H9 (cell line): Measurements from ENCODE around the gene PRKCA. TPM values are rescaled to one million over a fixed set of nuclear protein-coding genes. Genes with fewer than 3 reads are reported as not detected.

Experiments used
- DNase-seq: peaks from one replicate; pipeline ENCODE4 v3.0.0-alpha.2; 2017
- H2AFZ ChIP-seq: one replicate; pipeline ENCODE4 v1.6.1; 2013; ENCODE audit warnings: mild to moderate bottlenecking, low read length, control low read depth, moderate library complexity
- H2AK5ac ChIP-seq: 2 replicates; pipeline ENCODE4 v1.6.1; 2013; ENCODE audit warnings: low read length, control low read depth, mixed read lengths; ENCODE audit not compliant: insufficient read length
- H2BK120ac ChIP-seq: one replicate; pipeline ENCODE4 v1.6.1; 2013; ENCODE audit warnings: low read depth, mild to moderate bottlenecking, low read length, control low read depth, inconsistent platforms; ENCODE audit not compliant: poor library complexity, severe bottlenecking
- H2BK12ac ChIP-seq: 2 replicates; pipeline ENCODE4 v1.6.1; 2013; ENCODE audit warnings: low read length, control low read depth, mixed read lengths, low read depth; ENCODE audit not compliant: insufficient read length
- H2BK15ac ChIP-seq: 2 replicates; pipeline ENCODE4 v1.6.1; 2013; ENCODE audit warnings: low read depth, low read length, control low read depth
- H2BK20ac ChIP-seq: one replicate; pipeline ENCODE4 v1.6.1; 2013; ENCODE audit warnings: low read depth, mild to moderate bottlenecking, low read length, control low read depth, inconsistent platforms; ENCODE audit not compliant: poor library complexity, severe bottlenecking
- H2BK5ac ChIP-seq: 2 replicates; pipeline ENCODE4 v1.6.1; 2013; ENCODE audit warnings: low read length, control low read depth, mixed read lengths; ENCODE audit not compliant: insufficient read length
- H3K14ac ChIP-seq: 2 replicates; pipeline ENCODE4 v1.6.1; 2013; ENCODE audit warnings: low read length, control low read depth; ENCODE audit not compliant: insufficient read depth
- H3K18ac ChIP-seq: 2 replicates; pipeline ENCODE4 v1.6.1; 2013; ENCODE audit warnings: low read depth, mild to moderate bottlenecking, mixed read lengths, low read length, control low read depth; ENCODE audit not compliant: insufficient read length
- H3K23ac ChIP-seq: 2 replicates; pipeline ENCODE4 v1.6.1; 2013; ENCODE audit warnings: low read length, control low read depth, mixed read lengths, low read depth; ENCODE audit not compliant: insufficient read length
- H3K23me2 ChIP-seq: 2 replicates; pipeline ENCODE4 v1.6.1; 2013; ENCODE audit warnings: low read depth, mild to moderate bottlenecking, mixed read lengths, low read length, control low read depth; ENCODE audit not compliant: insufficient read length, poor library complexity, severe bottlenecking
- H3K27ac ChIP-seq: 2 replicates; pipeline ENCODE4 v1.5.1; 2013; ENCODE audit warnings: low read length, control low read depth, mixed read lengths, low read depth; ENCODE audit not compliant: insufficient read length
- H3K27me3 ChIP-seq: 2 replicates; pipeline ENCODE4 v1.6.1; 2013; ENCODE audit warnings: low read length, control low read depth, inconsistent platforms; ENCODE audit not compliant: insufficient read depth
- H3K4ac ChIP-seq: 2 replicates; pipeline ENCODE4 v1.6.1; 2013; ENCODE audit warnings: low read depth, mild to moderate bottlenecking, control low read depth, inconsistent platforms, low read length, moderate library complexity
- H3K4me1 ChIP-seq: 2 replicates; pipeline ENCODE4 v1.6.1; 2013; ENCODE audit warnings: low read length, control low read depth, inconsistent platforms; ENCODE audit not compliant: insufficient read depth
- H3K4me2 ChIP-seq: 2 replicates; pipeline ENCODE4 v1.6.1; 2013; ENCODE audit warnings: low read length, control low read depth, mixed read lengths; ENCODE audit not compliant: insufficient read length, insufficient read depth
- H3K56ac ChIP-seq: 2 replicates; pipeline ENCODE4 v1.6.1; 2013; ENCODE audit warnings: low read depth, mild to moderate bottlenecking, mixed read lengths, low read length, control low read depth; ENCODE audit not compliant: insufficient read length
- H3K79me1 ChIP-seq: 2 replicates; pipeline ENCODE4 v1.6.1; 2013; ENCODE audit warnings: low read depth, mild to moderate bottlenecking, moderate library complexity, low read length, control low read depth, inconsistent platforms; ENCODE audit not compliant: insufficient read depth, poor library complexity, severe bottlenecking
- H3K79me2 ChIP-seq: 2 replicates; pipeline ENCODE4 v1.6.1; 2013; ENCODE audit warnings: low read length, control low read depth, inconsistent platforms; ENCODE audit not compliant: insufficient read depth
- H3K9ac ChIP-seq: 2 replicates; pipeline ENCODE4 v1.6.1; 2013; ENCODE audit warnings: low read length, control low read depth, mixed read lengths; ENCODE audit not compliant: insufficient read length; ENCODE audit errors: extremely low read depth
- H3K9me3 ChIP-seq: one replicate; pipeline ENCODE4 v1.6.1; 2013; ENCODE audit warnings: low read depth, low read length, inconsistent platforms; ENCODE audit not compliant: control insufficient read depth
- H3T11ph ChIP-seq: one replicate; pipeline ENCODE4 v1.6.1; 2013; ENCODE audit warnings: mild to moderate bottlenecking, low read length, control low read depth, inconsistent platforms
- H4K20me1 ChIP-seq: one replicate; pipeline ENCODE4 v1.6.1; 2013; ENCODE audit not compliant: control insufficient read depth, insufficient read length, insufficient read depth
- H4K5ac ChIP-seq: 2 replicates; pipeline ENCODE4 v1.6.1; 2013; ENCODE audit warnings: low read depth, mild to moderate bottlenecking, mixed read lengths, low read length, control low read depth; ENCODE audit not compliant: insufficient read length
- H4K8ac ChIP-seq: replicated peaks from 2 replicates; pipeline ENCODE4 v1.6.1; 2013; ENCODE audit warnings: low read length, control low read depth, mixed read lengths, low read depth; ENCODE audit not compliant: insufficient read length
- H4K91ac ChIP-seq: 2 replicates; pipeline ENCODE4 v1.6.1; 2013; ENCODE audit warnings: low read depth, mild to moderate bottlenecking, moderate library complexity, mixed read lengths, low read length, control low read depth; ENCODE audit not compliant: insufficient read length
- H3K27ac Mint-ChIP-seq, 3 experiments: 2 replicates in 2 of 3; 3 replicates in 1 of 3; pipeline ENCODE4 v1.8.0; 2020 to 2021; ENCODE audit warnings: mixed read lengths in 3 of 3, mild to moderate bottlenecking in 1 of 3, moderate library complexity in 1 of 3
- H3K27me3 Mint-ChIP-seq: 2 replicates; pipeline ENCODE4 v1.8.0; 2021; ENCODE audit warnings: low read depth, mild to moderate bottlenecking, moderate library complexity, mixed read lengths
- H3K36me3 Mint-ChIP-seq, 3 experiments: 2 replicates in 2 of 3; 3 replicates in 1 of 3; pipeline ENCODE4 v1.8.0; 2020 to 2021; ENCODE audit warnings: low read depth in 3 of 3, mixed read lengths in 3 of 3; ENCODE audit not compliant: insufficient read depth in 1 of 3
- H3K4me1 Mint-ChIP-seq, 2 experiments: 2 replicates each; pipeline ENCODE4 v1.8.0; 2020; ENCODE audit warnings: mixed read lengths in 2 of 2
- H3K4me3 Mint-ChIP-seq, 2 experiments: 2 replicates in 1 of 2; 3 replicates in 1 of 2; pipeline ENCODE4 v1.8.0; 2020 to 2021; ENCODE audit warnings: mild to moderate bottlenecking in 2 of 2, mixed read lengths in 2 of 2, moderate library complexity in 1 of 2
- H3K9me3 Mint-ChIP-seq, 2 experiments: 2 replicates in 1 of 2; 3 replicates in 1 of 2; pipeline ENCODE4 v1.8.0; 2020; ENCODE audit warnings: mild to moderate bottlenecking in 2 of 2, mixed read lengths in 2 of 2, moderate library complexity in 1 of 2
- WGBS: extraction: QIAGEN DNeasy Blood & Tissue Kit; methylation state at CpG from one replicate; pipeline ENCODE4 v1.1.7; 2013; ENCODE audit warnings: missing lambda C conversion rate, low lambda C conversion rate, mixed read lengths; ENCODE audit not compliant: insufficient read length; ENCODE audit errors: extremely low coverage; 5-methylcytosine and 5-hydroxymethylcytosine counted together
- total RNA-seq: library from RNA; stranded (reverse); gene quantifications from 2 replicates; pipeline ENCODE4 v1.2.1, GENCODE V29; 2021
- TF ChIP-seq, protein P1 (sequence below): fragments of 200-600 bp; sonication (generic); conservative IDR thresholded peaks from 3 replicates; pipeline ENCODE4 v1.8.0; 2021; ENCODE audit warnings: antibody characterized with exemption, mild to moderate bottlenecking

PRKCA gene
- total RNA-seq, 1 experiment from 2014 or later, result 10.5 TPM

GRCh38 chr17:66670206-66670605, 367.8 kb downstream of the PRKCA start:
- Histone ChIP-seq H3K23ac (no peak overlapping the region), H3K56ac (no peak overlapping the region), H3K79me2 (no peaks in the 10 kb centered on the region), H4K5ac (no peak overlapping the region), H4K20me1 (no peaks in the 10 kb centered on the region), H2AK5ac (no peak overlapping the region), H3K18ac (no peak overlapping the region), H2BK20ac (no peak overlapping the region), H3K9ac (no peak overlapping the region), H3K79me1 (no peaks in the 10 kb centered on the region), H2BK120ac (no peak overlapping the region), H3K27me3 (no peaks in the 10 kb centered on the region), H3K4ac (no peak overlapping the region), H3K4me2 (no peak overlapping the region), H3K27ac (no peak overlapping the region), H3K14ac (no peak overlapping the region), H2BK15ac (no peak overlapping the region), H4K8ac (no peak overlapping the region), H2BK12ac (no peak overlapping the region), H3K23me2 (no peaks in the 10 kb centered on the region), H3K4me1 (no peaks in the 10 kb centered on the region), H4K91ac (no peak overlapping the region), H2BK5ac (no peak overlapping the region), H3T11ph (no peak overlapping the region), H2AFZ (no peak overlapping the region), H3K9me3 (no peaks in the 10 kb centered on the region)
- Mint-ChIP-seq H3K27me3 (no peaks in the 10 kb centered on the region), H3K4me1 (peaks cover 15 to 20% of the 10 kb centered on the region in 2 experiments), H3K36me3 (peaks cover 0 to 9% (median 1%) of the 10 kb centered on the region in 3 experiments; a peak in 3 of 7 replicates), H3K4me3 (no peak overlapping the region), H3K9me3 (peaks cover 2 to 8% of the 10 kb centered on the region in 2 experiments; a peak in 3 of 5 replicates), H3K27ac (no peak overlapping the region)
- TF ChIP-seq, protein P1, sequence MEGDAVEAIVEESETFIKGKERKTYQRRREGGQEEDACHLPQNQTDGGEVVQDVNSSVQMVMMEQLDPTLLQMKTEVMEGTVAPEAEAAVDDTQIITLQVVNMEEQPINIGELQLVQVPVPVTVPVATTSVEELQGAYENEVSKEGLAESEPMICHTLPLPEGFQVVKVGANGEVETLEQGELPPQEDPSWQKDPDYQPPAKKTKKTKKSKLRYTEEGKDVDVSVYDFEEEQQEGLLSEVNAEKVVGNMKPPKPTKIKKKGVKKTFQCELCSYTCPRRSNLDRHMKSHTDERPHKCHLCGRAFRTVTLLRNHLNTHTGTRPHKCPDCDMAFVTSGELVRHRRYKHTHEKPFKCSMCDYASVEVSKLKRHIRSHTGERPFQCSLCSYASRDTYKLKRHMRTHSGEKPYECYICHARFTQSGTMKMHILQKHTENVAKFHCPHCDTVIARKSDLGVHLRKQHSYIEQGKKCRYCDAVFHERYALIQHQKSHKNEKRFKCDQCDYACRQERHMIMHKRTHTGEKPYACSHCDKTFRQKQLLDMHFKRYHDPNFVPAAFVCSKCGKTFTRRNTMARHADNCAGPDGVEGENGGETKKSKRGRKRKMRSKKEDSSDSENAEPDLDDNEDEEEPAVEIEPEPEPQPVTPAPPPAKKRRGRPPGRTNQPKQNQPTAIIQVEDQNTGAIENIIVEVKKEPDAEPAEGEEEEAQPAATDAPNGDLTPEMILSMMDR, result no peak
- no peak for DNase-seq
- WGBS, result no CpG with 5 or more reads among the region's 3 CpGs
